Activated CD4-positive, CD25-positive, alpha-beta regulatory T cell treated with anti-CD3 and anti-CD28 coated beads, Interleukin-2, amount 50 U/mL, for 72 hours (primary cell): ENCODE data around the gene GCN1.
"Not testable (repeated sequence)": the region's sequence is repeated elsewhere in the genome, so short reads cannot be mapped to it uniquely, and the experiment has no call there.

Experiments
- DNase-seq: peaks from one replicate; pipeline ENCODE4 v3.0.0; 2021

The GCN1 gene

DNA sequence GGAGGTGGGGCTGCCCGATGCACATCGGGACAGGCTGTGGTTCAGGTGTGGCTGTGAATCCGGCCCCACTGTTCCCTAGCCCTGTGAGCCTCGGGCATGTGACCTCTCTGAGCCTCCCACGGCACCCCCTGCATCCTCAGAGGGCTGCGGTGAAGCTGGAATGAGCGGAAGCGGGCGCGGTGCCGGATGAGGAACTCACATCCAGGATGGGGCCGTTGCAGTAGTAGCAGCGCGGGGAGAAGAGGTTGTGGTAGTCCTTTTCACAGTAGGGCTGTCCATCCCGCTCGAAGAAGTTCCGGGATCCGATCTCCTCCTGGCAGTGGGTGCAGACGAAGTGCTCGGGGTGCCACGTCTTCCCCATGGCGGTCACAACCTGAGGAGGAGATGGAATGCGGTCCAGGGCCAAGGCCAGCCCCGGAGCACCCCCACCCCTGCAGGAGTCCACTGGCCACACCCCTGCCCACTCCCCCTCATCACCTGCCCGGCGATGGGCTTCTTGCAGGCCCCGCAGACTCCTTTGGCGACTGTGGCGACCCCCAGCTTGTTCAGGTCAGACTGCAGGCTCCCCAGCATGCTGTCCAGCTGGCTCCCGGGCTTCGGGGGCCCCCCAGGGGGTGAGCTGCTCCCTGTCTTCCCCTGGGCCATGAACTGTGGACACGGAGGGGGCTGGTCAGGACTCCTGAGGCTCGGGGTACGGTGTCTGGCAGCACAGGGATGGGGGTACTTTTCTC is 20.3 kb upstream of the GCN1 start:
- no peak for DNase-seq

DNA sequence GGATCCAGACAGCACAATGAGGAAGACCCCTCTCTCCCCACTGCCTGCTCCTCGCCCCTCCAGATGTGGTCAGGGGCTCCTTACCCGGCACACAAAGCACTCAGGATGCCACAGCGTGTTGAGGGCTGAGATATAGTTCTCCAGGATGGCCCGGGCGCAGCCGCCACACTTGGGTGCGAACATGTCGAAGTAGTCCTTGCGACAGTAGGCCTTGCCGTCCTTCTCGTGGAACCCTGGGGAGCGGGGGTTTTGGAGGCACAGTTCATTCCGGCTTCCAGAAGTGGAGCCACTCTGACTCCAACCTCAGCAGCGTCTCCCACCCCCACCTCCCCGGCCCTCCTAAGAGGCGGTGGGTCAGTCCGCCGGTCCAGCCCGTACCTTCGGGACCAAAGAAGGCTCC is 19.2 kb upstream of the GCN1 start:
- no peak for DNase-seq

DNA sequence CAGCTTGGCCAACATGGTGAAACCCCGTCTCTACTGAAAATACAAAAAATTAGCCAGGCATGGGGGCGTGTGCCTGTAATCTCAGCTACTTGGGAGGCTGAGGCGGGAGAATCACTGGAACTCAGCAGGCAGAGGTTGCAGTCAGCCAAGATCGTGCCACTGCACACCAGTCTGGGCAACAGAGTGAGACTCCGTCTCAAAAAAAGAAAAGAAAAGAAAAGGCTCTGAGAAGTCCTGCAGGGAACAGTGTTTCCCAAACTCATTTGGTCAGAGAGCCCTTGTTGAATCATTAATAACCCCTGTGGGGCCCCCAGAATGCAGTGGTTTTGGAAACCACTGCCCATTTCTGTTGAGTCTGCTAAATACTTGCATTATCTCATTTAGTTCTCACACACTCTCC is 18.7 kb upstream of the GCN1 start:
- DNase-seq: not testable (repeated sequence)

DNA sequence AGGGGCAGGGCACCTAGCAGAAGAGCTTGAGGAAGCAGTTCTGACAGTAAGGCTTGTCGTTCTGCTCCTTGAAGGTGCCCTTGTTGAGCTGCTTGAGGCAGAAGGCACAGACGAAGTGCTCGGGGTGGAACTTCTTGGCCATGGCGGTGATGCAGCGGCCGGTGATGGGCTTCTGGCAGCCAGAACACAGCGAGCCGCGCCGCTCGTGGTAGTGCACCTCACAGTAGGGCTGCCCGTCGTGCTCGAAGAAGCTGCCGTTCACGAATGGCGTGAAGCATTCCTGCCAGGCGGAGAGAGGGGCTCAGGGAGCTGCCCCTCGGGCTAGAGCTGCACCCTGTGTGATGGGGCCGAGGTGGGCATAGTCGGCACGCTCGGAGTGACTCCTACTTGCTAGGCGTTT is 17.8 kb upstream of the GCN1 start:
- DNase-seq: no peak

DNA sequence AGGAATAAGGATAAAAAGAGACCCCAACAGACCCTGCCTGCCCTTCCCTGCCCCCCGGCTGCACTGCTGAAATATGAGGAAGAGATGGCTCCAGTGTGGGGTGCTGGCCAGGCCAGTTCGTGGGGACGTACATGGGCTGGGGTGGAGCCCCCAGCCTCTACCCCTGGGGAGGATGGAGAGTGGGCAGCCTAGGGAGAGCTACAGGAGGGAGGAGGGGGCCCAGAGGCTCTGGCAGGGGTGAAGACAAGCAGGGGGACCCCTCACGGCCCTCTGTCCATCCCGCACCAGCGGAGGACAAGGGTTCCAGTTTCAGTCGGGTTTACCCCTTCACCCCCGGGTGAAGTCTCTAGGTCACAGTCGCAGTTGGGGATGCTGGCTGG is 17.4 kb upstream of the GCN1 start:
- no peak for DNase-seq

DNA sequence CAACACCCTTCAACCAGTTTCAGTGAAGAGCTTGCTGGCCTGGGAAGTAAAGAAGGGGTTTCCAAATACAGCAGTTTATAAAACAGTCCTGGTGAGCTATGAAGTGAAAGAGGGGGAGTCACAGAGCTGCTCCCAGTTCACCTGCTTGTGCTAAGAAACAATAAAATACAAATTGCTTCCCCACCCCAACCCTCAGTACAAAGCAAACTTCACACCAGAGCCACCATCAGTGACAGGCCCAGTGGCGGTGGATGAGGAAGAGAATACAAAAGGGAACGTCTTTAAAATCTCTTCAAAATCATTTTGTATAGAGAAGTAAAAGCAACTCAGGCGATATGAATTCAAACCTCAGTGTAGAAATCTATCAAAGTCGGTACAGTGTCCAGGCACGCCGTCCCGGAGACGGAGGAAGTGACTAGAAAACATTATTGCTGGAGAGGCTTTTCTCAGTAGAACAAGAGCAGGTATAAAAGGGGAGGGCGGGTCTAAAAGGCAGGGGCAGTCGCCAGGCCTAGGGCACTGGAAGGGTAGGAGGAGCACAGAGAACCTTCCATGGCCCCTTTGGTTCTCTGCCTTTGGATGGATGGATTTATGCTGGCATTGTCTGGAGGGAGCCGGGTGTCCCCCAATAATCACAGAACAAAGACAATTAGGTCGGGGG is 16.9 kb upstream of the GCN1 start:
- DNase-seq: no peak

DNA sequence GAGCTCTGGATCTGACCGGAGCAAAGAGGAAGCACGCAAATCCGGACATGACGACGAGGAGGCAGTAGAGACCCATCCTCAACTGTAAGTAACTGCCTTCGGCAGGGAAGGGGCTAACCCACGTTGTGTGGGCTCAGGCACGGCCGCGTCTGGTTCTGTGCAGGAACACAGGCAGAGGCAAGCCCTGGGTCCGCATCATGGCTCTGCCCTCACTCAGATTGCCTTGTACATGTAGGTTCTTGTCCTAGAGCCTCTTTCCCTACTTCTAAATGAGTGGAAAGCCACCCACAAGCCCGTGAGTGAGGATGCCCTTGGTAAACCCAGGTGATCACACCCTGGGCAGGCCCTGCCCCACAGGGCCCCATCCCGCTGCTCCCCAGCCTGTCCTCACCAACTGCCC is 15.3 kb upstream of the GCN1 start:
- no peak for DNase-seq

DNA sequence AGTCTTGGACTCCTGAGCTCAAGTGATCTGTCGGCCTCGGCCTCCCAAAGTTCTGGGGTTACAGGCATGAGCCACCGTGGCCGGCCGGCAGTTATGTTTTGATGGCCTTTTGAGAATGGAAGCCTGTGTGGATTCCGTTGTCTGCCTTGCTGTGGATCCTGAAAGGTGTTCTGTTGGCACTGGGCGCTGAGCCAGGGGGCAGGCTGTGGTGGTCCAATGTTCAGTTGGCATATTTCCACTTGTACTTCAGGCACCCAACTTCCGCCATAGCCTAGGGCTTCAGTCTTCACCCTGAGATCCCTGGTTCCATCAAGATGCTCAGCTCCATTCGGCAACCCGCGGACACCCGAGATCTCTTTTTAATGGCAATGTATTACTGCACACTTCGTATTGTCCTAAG is 12.7 kb upstream of the GCN1 start:
- no peak for DNase-seq

DNA sequence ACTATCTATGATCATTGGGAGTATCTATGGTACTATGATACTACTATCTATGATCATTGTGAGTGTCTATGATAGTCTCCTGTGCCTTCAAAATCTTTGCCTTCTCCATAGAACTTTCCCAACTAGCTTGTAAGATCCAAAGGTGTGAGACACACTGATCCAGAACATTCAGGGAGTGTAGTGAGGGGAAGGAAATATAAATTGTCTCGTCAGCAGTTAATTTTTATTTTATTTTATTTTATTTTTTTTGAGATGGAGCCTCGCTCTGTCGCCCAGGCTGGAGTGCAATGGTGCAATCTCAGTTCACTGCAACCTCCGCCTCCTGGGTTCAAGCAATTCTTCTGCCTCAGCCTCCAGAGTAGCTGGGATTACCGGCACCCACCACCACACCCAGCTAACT is 12.3 kb upstream of the GCN1 start:
- DNase-seq: not testable (repeated sequence)

DNA sequence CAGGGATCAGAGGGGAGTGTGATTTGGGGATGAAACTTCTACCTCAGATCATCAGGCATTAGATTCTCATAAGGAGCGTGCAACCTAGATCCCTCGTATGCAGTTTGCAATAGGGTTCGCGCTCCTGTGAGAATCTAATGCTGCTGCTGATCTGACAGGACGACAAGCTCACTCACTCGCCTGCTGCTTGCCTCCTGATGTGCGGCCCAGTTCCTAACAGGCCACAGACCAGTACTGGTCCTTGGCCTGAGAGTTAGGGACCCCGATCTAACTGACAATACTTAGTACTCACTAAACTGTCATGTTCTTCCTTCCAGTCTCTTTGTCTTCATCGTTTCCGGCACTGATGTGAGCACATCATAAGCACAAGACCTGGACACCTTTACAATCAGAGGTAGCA is 11.7 kb upstream of the GCN1 start:
- DNase-seq: no peak

DNA sequence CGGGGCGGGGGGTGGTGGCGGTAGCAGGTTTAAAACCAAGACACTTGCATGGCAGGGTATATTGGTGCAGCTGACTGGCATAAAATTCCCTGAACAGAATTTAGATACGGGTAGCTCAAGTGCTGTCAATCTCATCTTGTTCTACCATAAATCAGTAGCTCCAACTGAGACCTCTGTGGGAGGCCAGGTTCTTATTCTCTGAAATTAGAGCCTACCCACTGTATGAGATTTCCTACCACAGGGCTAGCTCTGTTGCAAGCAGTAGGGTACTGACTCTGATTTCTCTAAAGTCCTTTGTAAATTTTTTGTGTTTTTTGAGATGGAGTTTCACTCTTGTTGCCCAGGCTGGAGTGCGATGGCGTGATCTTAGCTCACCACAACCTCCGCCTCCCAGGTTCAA is 9.7 kb upstream of the GCN1 start:
- no peak for DNase-seq

DNA sequence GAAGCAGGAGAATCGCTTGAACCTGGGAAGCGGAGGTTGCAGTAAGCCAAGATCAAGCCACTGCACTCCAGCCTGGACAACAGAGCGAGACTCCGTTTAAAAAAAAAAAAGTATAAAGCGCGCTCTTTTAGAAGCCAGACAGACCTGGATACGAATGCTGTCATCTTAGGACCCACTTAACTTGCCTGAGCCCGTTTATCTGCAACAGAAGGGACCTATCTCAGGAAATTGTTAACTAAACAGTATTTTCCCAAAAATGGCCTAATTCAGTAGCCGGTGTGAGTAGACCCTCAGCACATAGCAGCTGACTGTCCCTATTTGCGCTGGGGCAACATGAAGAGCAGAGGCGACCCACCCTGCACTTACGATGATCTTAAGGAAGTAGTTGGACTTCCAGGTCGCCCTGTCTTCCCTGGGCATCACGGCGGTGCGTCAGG is 5.9 kb upstream of the GCN1 start:
- no peak for DNase-seq

DNA sequence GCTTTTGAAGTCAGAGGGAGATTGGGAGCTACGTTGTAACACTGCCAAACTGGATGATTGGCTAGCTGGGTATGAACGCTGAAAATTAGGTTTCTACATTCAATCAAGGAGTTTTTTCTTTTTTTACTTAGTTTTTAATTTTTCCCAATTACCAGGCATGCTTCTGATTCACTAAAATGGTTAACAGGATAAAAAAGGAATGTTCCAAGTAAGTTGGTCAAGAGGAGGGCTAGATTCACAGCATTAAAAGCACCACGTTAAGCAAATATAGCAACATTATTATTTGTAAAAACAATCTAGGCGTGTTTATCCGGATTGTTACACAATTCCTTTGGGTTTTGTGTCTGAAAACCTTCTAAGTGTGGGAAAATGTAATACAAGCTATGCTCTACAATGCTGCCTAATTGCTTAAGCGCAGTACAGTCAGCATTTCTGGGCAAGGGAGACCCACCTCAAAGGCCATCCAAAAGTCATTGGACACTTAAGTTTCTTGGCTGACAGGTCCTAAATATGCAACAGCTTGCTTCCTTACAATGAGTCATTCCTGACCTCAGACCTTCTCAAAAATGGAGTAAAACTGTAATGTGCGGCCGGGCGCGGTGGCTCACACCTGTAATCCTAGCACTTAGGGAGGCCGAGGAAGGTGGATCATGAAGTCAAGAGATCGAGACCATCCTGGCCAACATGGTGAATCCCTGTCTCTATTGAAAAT is 5.2 kb upstream of the GCN1 start:
- DNase-seq: no peak

DNA sequence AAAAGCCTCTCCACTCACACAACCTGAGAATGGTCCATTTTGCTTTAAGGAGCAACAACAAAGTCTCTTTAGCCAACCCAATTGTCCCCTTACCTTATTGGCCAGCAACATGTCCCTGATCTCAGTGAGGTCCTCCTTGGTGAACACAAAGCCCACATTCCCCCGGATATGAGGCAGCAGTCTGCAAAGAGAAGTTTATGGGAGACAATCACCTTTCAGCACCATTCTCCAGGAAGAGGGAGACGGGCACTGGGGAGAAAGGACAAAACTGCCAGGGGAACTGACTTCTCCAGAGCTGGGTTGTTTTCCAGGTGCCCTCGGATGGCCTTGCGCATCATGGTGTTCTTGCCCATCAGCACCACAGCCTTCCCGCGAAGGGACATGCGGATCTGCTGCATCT is 4.5 kb upstream of the GCN1 start:
- DNase-seq: no peak

DNA sequence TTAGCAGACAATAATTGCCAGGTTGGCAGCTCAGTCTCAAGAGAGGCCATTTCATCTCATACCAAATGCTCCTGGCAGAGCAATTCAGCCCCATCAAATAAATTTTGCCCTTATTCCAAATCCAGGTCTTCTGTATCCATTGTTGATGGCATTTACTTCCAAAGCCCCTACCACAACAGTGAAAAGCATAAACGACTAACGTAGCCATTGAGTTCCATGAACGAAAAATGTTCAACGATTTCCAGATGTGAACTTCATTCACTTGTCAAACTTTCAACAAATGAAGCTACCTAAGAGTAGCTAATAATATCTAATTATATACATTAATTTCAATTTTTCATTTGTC is 3.0 kb upstream of the GCN1 start:
- no peak for DNase-seq

DNA sequence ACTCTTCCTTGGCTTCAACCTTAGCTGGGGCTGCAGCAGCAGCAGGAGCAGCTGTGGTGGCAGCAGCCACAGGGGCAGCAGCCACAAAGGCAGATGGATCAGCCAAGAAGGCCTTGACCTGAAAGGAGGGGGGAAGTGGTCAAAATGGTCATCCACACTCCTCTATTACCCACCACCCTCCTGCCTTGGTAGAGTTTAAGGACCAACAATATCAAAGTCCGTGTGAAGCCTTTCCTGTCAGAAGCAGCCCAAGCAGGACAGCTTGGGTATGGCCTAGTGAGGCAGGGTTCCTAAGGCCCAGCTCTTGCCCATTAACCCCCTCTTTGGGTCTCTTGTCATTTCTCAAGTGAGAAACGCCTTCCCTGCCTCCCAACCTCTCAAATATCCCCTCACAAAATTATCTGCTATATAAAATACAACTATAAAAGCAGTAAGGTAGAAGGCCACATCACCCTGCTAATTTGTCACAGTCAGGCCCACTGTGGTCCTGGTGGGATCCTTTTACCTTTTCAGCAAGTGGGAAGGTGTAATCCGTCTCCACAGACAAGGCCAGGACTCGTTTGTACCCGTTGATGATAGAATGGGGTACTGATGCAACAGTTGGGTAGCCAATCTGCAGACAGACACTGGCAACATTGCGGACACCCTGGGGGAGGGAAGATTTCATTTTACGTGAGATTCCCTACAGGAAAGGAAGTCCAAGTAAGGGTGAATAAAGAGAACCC is 2.5 kb upstream of the GCN1 start:
- DNase-seq: not testable (repeated sequence)

DNA sequence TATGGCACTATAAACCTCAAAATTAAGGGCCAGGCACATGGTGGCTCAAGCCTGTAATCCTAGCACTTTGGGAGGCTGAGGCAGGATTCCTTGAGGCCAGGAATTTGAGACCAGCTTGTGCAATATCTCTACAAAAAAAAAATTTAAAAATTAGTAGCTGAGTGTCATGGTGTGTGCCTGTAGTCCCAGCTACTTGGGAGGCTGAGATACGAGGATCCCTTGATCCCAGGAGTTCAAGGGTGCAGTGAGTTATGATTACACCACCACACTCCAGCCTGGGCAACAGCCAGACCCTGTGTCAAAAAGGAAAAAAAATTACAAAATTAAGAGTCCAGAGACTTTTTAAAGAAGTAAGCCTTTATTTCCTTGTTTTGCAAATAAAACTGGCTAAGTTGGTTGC is 1.8 kb upstream of the GCN1 start:
- DNase-seq: no peak

DNA sequence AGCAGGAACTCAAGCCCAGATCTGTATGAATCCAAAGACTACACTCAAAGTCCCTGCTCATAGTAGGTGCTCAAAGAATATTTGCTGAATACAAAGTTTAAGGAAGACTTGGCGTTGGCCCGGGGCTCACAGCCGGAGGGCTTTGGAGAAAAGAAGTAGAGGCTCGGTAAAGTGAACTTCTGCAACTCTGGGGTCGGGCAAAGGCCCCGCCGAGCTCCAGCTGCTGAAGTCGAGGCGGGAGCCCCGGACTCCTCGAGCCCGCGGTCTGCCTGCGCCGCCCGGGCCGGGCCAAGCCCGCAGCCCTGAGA is 335 bp downstream of the GCN1 start:
- DNase-seq: no peak

DNA sequence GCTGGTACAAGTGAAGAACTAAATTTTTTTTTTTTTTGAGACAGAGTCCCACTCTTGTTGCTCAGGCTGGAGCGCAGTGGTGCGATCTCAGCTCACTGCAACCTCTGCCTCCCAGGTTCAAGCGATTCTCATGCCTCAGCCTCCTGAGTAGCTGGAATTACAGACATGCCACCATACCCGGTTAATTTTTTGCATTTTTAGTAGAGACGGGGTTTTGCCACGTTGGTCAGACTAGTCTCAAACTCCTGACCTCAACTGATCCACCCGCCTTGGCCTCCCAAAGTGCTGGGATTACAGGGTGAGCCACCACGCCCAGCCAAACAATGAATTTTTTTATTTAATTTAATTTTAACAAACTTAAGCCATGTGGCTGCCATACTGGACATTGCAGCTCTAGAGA is 1.2 kb downstream of the GCN1 start:
- DNase-seq: not testable (repeated sequence)

DNA sequence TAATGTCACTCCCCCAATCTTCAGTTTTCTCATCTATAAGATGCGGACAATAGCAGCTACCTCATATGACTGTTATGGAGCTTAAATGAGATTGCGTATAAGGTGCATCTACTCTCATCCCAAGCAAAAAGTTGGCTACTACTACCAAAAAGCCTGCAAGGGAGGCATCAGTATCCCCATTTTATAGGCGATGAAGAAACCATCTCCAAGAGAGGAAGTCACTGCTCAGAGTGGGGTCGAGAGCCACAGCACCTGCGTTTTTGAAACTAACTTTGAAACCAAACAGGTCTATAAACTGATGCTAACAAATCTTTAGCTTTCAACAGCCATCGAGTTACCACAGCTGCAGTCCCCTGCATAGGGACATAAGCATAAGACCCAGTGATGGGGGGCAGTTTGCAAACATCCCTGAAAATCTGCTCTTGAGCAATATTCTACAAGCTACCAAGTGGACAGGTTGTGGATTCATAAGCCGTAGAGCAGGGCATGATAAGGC is 3.5 kb downstream of the GCN1 start:
- DNase-seq: no peak

DNA sequence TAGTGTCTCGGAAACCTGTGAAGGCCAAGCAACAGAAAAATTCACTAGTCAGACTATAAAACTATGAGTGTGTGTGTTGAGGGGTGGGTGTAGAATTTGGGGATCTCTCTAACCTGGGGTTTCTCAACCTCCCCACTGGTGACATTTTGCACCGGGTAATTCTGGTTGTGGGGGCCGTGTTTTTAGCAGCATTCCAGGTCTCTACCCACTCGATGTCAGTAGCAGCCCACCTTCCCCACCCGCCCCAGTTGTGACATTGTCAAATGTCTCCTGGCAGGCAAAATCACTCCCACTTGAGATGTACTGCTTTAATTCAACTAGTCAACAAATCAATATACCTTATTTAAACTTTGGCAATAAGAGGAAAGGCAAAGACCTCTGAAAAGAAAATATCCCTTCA is 4.1 kb downstream of the GCN1 start:
- no peak for DNase-seq

DNA sequence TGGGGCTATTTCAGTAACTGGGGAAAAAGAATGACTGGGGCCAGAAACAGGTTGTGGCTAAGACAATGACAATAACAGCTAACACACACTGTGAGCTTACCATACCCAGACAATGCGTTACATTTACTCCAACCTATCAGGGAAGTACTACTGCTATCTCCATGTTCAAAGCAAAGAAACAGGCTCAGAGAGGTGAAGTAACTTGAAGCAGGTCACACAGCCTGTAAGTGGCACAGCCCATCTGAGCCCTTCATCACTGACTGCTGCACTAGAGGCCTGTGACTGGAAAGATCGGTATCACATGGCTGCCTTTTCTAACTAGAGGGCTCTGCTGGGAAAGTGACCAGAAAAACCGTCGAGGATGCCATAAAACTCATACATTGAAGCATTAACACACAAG is 7.9 kb downstream of the GCN1 start:
- no peak for DNase-seq

DNA sequence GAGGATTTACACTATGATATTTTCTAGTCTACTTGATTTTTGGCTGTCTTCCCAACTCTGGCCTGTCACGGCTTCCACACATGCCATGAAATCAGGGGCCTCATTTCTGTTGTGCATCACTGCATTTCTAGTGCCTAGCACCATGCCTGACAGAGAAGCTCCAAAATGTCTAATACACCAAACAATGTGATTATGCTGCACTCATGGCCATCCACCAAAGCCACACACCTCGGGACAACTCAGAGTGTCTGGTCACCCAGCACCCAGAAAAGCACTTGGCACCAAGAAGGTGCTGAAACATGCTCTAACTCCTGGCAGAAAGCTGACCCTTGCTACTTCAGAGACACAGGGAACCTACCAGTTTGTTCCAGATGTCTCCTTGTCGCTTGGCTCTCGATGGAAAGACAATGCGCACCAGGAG is 11.3 kb downstream of the GCN1 start:
- no peak for DNase-seq
